Fibroblast of lung (primary cell): Measurements from ENCODE around the gene SLC2A1. TPM values are rescaled to one million over a fixed set of nuclear protein-coding genes. Genes with fewer than 3 reads are reported as not detected.

Experiments
- DNase-seq, 2 donors: peaks; one replicate each; pipeline versions ENCODE4 v3.0.0 to v3.0.0-alpha.2; 2010; ENCODE audit warnings: low read depth in 2 of 2
- H2AFZ ChIP-seq: 2 replicates; pipeline ENCODE4 v1.5.1; 2012; ENCODE audit warnings: low read length, control low read depth, inconsistent platforms
- H3K27ac ChIP-seq: 2 replicates; pipeline ENCODE4 v1.5.1; 2011; ENCODE audit warnings: low read length, control low read depth; ENCODE audit not compliant: insufficient read depth
- H3K27me3 ChIP-seq: 2 replicates; pipeline ENCODE4 v1.5.1; 2011; ENCODE audit warnings: mild to moderate bottlenecking, low read length; ENCODE audit not compliant: control insufficient read depth, insufficient read depth
- H3K36me3 ChIP-seq: 2 replicates; pipeline ENCODE4 v1.5.1; 2011; ENCODE audit warnings: low read length; ENCODE audit not compliant: control insufficient read depth, insufficient read depth
- H3K4me1 ChIP-seq: 2 replicates; pipeline ENCODE4 v1.5.1; 2011; ENCODE audit warnings: low read length; ENCODE audit not compliant: control insufficient read depth, insufficient read depth; ENCODE audit errors: extremely low read depth
- H3K4me2 ChIP-seq: 2 replicates; pipeline ENCODE4 v1.5.1; 2011; ENCODE audit warnings: low read length, control low read depth; ENCODE audit not compliant: insufficient read depth; ENCODE audit errors: extremely low read depth
- H3K4me3 ChIP-seq, 4 experiments: fragments of 200-600 bp in 1 of 4; sonication (generic) in 1 of 4; replicated peaks in 1 of 4; 2 replicates each; pipeline ENCODE4 v1.5.1; 2011 to 2016; ENCODE audit warnings: low read length in 4 of 4, low read depth in 3 of 4, mild to moderate bottlenecking in 3 of 4, control low read depth in 2 of 4, inconsistent platforms in 1 of 4, mixed read lengths in 1 of 4; ENCODE audit not compliant: insufficient read depth in 1 of 4; ENCODE audit errors: control extremely low read depth in 1 of 4
- H3K79me2 ChIP-seq: 2 replicates; pipeline ENCODE4 v1.5.1; 2012; ENCODE audit warnings: mild to moderate bottlenecking, low read length, inconsistent platforms; ENCODE audit not compliant: control insufficient read depth, insufficient read depth
- H3K9ac ChIP-seq: 2 replicates; pipeline ENCODE4 v1.5.1; 2011; ENCODE audit warnings: mild to moderate bottlenecking, low read length, control low read depth; ENCODE audit not compliant: insufficient read depth
- H3K9me3 ChIP-seq: 2 replicates; pipeline ENCODE4 v1.5.1; 2012; ENCODE audit warnings: low read depth, low read length; ENCODE audit not compliant: control insufficient read depth, insufficient read depth
- H4K20me1 ChIP-seq: 2 replicates; pipeline ENCODE4 v1.5.1; 2011; ENCODE audit warnings: low read length; ENCODE audit not compliant: control insufficient read depth, insufficient read depth; ENCODE audit errors: extremely low read depth
- EZH2 ChIP-seq: IDR thresholded peaks from 2 replicates; pipeline ENCODE4 v1.5.1; 2012; ENCODE audit warnings: low read length, control low read depth, mild to moderate bottlenecking; ENCODE audit errors: missing control alignments
- polyA plus RNA-seq, 2 donors: library from polyadenylated mRNA; depleted of rRNA in 1 of 2; stranded (reverse) in 1 of 2; unstranded in 1 of 2; fragments of >200 nt; gene quantifications; 2 replicates each; pipeline ENCODE4 v1.2.1, GENCODE V29; 2011 to 2012; ENCODE audit warnings: missing spikeins in 1 of 2
- total RNA-seq: library from RNA; depleted of rRNA; stranded (reverse); fragments of >200 nt; gene quantifications from 2 replicates; pipeline ENCODE4 v1.2.1, GENCODE V29; 2014
- TF ChIP-seq, protein P1 (sequence below), 2 donors: IDR thresholded peaks in 1 of 2; conservative IDR thresholded peaks in 1 of 2; 1 replicate in 1 of 2; 2 replicates in 1 of 2; pipeline ENCODE4 v1.5.1; 2011 to 2012; ENCODE audit warnings: low read length in 2 of 2, control low read depth in 1 of 2, inconsistent platforms in 1 of 2, low read depth in 1 of 2, mild to moderate bottlenecking in 1 of 2

The SLC2A1 gene
- total and polyA plus RNA-seq, 2 donors (not counting 1 experiment from before 2014, with no cell fraction given): 29.9 to 56.5 TPM

- no peaks in the 10 kb centered on the region for H4K20me1 ChIP-seq
- no peaks in the 10 kb centered on the region for H3K9me3 ChIP-seq
- H3K79me2 ChIP-seq: peaks cover 16% of the 10 kb centered on the region
- no peak for TF ChIP-seq EZH2
- TF ChIP-seq, protein P1, sequence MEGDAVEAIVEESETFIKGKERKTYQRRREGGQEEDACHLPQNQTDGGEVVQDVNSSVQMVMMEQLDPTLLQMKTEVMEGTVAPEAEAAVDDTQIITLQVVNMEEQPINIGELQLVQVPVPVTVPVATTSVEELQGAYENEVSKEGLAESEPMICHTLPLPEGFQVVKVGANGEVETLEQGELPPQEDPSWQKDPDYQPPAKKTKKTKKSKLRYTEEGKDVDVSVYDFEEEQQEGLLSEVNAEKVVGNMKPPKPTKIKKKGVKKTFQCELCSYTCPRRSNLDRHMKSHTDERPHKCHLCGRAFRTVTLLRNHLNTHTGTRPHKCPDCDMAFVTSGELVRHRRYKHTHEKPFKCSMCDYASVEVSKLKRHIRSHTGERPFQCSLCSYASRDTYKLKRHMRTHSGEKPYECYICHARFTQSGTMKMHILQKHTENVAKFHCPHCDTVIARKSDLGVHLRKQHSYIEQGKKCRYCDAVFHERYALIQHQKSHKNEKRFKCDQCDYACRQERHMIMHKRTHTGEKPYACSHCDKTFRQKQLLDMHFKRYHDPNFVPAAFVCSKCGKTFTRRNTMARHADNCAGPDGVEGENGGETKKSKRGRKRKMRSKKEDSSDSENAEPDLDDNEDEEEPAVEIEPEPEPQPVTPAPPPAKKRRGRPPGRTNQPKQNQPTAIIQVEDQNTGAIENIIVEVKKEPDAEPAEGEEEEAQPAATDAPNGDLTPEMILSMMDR (conservative IDR thresholded peaks at IDR 0.05 in 1 of 2, IDR thresholded peaks at IDR 0.05 in 1 of 2; ENCODE audit: low read depth in 1 of 2, low read length in 2 of 2): no peak
- H3K4me3 ChIP-seq: no peak overlapping the region
- H3K4me1 ChIP-seq: peaks cover 17% of the 10 kb centered on the region
- no peak overlapping the region for H2AFZ ChIP-seq
- no peak overlapping the region for H3K9ac ChIP-seq
- H3K36me3 ChIP-seq: peaks cover 4% of the 10 kb centered on the region
- H3K27ac ChIP-seq: peak overlapping the region; percentile 38
- DNase-seq: no peak
- peak overlapping the region; percentile 2 for H3K4me2 ChIP-seq
- no peaks in the 10 kb centered on the region for H3K27me3 ChIP-seq
Measured at GRCh38 chr1:42935971-42936308, 22.7 kb downstream of the SLC2A1 start.

DNA sequence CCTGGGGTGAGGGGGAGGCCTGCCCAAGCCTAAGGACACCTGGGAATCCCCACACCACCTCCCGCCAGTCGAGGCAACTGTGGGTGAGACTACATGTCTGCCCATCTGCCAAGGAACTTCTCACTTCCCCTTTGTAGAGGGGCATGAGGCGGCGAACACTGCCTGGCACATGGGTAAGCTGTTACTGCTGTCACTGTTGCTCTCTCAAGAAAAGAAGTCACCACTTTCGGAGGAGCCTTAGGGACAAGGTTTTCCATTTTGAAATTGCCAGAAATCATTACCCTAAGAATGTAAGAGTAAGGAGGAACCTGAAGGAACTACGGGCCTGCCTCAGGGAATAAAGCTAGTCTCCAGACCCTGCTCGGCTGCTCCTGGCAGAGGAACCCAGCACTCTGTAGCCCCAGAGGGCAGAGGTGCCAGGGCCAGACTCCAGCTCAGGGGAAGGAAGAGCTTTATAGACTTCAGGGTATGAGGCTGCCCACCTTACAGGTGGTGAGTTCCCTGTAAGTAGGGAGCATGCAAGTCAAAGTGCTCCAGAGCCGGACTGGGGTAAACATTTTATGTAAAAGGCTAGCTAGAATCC lies 23.3 kb downstream of the SLC2A1 start:
- Histone ChIP-seq H3K9me3 (no peaks in the 10 kb centered on the region), H4K20me1 (no peaks in the 10 kb centered on the region), H3K9ac (no peak overlapping the region), H3K4me1 (peaks cover 13% of the 10 kb centered on the region), H3K36me3 (peaks cover 7% of the 10 kb centered on the region), H3K27ac (no peak overlapping the region), H3K27me3 (no peaks in the 10 kb centered on the region), H3K4me3 (no peak overlapping the region), H2AFZ (no peak overlapping the region), H3K79me2 (peaks cover 16% of the 10 kb centered on the region), H3K4me2 (no peak overlapping the region)
- no peak for TF ChIP-seq EZH2
- TF ChIP-seq, protein P1 (conservative IDR thresholded peaks at IDR 0.05 in 1 of 2, IDR thresholded peaks at IDR 0.05 in 1 of 2; ENCODE audit: low read depth in 1 of 2, low read length in 2 of 2): no peak
- DNase-seq: no peak

GRCh38 chr1:42934541-42935312 lies 23.9 kb downstream of the SLC2A1 start:
- DNase-seq: no peak
- TF ChIP-seq, protein P1 (conservative IDR thresholded peaks at IDR 0.05 in 1 of 2, IDR thresholded peaks at IDR 0.05 in 1 of 2; ENCODE audit: low read depth in 1 of 2, low read length in 2 of 2): no peak
- TF ChIP-seq EZH2: no peak
- Histone ChIP-seq H3K36me3 (peaks cover 13% of the 10 kb centered on the region), H3K27me3 (no peaks in the 10 kb centered on the region), H3K27ac (no peak overlapping the region), H2AFZ (no peak overlapping the region), H3K4me3 (no peak overlapping the region), H3K4me1 (peaks cover 10% of the 10 kb centered on the region), H3K79me2 (peaks cover 16% of the 10 kb centered on the region), H3K9me3 (no peaks in the 10 kb centered on the region), H4K20me1 (no peaks in the 10 kb centered on the region), H3K4me2 (no peak overlapping the region), H3K9ac (no peak overlapping the region)
